Kidney (tissue), 14 donors: ENCODE data around the gene POP5. TPM values are rescaled to one million over a fixed set of nuclear protein-coding genes. Genes with fewer than 3 reads are reported as not detected.

Experiments used
- DNase-seq, 5 donors: peaks; one replicate each; pipeline ENCODE4 v3.0.0-alpha.2; 2013 to 2020
- FAIRE-seq: peaks from 2 replicates; lab custom pipeline; 2012; peaks lifted over from hg19 to GRCh38; lab: Jason Lieb, UNC
- H3K27ac ChIP-seq, 2 donors: one replicate each; pipeline ENCODE4 v1.7.0; 2013; ENCODE audit warnings: low read depth in 2 of 2, low read length in 2 of 2, inconsistent platforms in 1 of 2
- H3K27me3 ChIP-seq: one replicate; pipeline ENCODE4 v1.7.1; 2013; ENCODE audit warnings: low read length, inconsistent platforms; ENCODE audit not compliant: control insufficient read depth, insufficient read depth
- H3K36me3 ChIP-seq, 3 donors: one replicate each; pipeline versions ENCODE4 v1.7.0 to v1.7.1; 2013; ENCODE audit warnings: low read length in 3 of 3, control low read depth in 1 of 3, inconsistent platforms in 1 of 3; ENCODE audit not compliant: insufficient read depth in 3 of 3, control insufficient read depth in 2 of 3
- H3K4me1 ChIP-seq, 3 donors: one replicate each; pipeline versions ENCODE4 v1.7.0 to v1.7.1; 2013; ENCODE audit warnings: low read length in 3 of 3, inconsistent platforms in 1 of 3, low read depth in 1 of 3; ENCODE audit not compliant: control insufficient read depth in 2 of 3, insufficient read depth in 2 of 3
- H3K4me3 ChIP-seq, 3 donors: one replicate each; pipeline versions ENCODE4 v1.7.0 to v1.8.1; 2013; ENCODE audit warnings: low read length in 3 of 3, control low read depth in 1 of 3, inconsistent platforms in 1 of 3
- H3K9ac ChIP-seq, 3 donors: one replicate each; pipeline versions ENCODE4 v1.7.0 to v1.7.1; 2013; ENCODE audit warnings: low read length in 3 of 3, control low read depth in 1 of 3, inconsistent platforms in 1 of 3
- H3K9me3 ChIP-seq, 3 donors: one replicate each; pipeline versions ENCODE4 v1.7.0 to v1.7.1; 2013; ENCODE audit warnings: low read length in 3 of 3, control low read depth in 1 of 3, inconsistent platforms in 1 of 3; ENCODE audit not compliant: control insufficient read depth in 2 of 3, insufficient read depth in 1 of 3
- intact Hi-C: fragments of 100-400 bp; cut with DNase I; formaldehyde crosslinking; loops from one replicate; pipeline ENCODE4 v1.11.1; 2022
- polyA plus RNA-seq: library from polyadenylated mRNA; stranded (reverse); fragments of 350-450 nt; fragmentation: Illumina TruSeq; extraction: RNeasy Lipid Tissue Mini Kit (QIAGEN cat#74804); gene quantifications from one replicate; pipeline ENCODE4 v1.2.3, GENCODE V29; 2014; ENCODE audit warnings: low read depth, low replicate concordance; ENCODE audit not compliant: insufficient read depth
- total RNA-seq: library from RNA; stranded (reverse); fragmentation: NEBNext Ultra II Directional; extraction: Animal tissue kit (Norgen Biotek cat#: 25700); gene quantifications from one replicate; pipeline ENCODE4 v1.2.1, GENCODE V29; 2021
- TF ChIP-seq, protein P1 (sequence below): IDR thresholded peaks from 3 replicates; pipeline ENCODE4 v1.5.1; 2012; ENCODE audit warnings: mild to moderate bottlenecking, moderate library complexity, borderline replicate concordance; ENCODE audit not compliant: insufficient read depth; ENCODE audit errors: extremely low read depth
- donor health status: control.
- donor health status: control.
- donor health status: control.
- donor health status: control.
- donor health status: control.
- donor health status: DM: yes; HTN: yes; CAD: no.
- donor health status: Normal renal cell carcinoma (clear cell type).

The POP5 gene
- total and polyA plus RNA-seq, 2 donors from 2014 or later, result 50.0 to 111 TPM

DNA sequence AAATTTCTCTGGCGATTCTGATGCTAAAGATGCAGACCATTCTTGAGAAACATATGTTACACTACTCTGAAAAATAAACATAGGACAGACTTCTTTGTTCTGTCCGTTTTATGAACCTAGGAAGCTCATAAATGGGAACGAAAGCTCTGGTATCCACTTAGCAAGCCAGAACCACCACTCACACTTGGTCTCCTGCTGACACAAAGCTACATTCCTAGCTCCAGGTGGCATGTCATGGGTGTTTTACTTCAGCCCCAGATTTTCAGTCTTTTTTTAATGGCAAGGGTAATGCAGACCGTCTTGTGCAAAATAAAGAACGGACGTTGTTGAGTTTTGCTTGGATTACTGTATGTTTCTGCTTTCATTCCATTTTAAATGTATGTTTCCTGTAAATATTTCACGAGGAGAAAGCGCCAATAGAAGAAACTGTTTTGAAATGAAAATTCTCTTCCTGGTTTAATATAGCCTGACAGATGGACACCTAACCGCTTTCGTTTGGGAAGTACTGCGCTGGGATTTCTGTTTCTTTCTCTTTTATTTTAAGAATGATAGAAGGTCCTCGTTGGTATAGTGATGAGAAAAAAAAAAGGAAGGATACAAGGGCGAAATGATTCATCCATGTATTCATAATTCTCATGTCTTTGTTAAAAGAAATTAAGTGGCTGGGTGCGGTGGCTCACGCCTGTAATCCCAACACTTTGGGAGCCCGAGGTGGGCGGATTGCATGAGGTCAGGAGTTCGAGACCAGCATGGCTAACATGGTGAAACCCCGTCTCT, 51.4 kb downstream of the POP5 start:
- intact Hi-C loops, result no loop called here
- H3K9ac ChIP-seq, result peak overlapping the region; percentile 88 to 95 (median 93)
- peak overlapping the region; percentile 99 for H3K27ac ChIP-seq
- H3K4me1 ChIP-seq, result peaks cover 0 to 11% (median 0%) of the 10 kb centered on the region in 3 donors
- DNase-seq (peak in 3 of 5 donors; percentile 58 to 87 (median 84)), FAIRE-seq (no peak)
- TF ChIP-seq, protein P1, sequence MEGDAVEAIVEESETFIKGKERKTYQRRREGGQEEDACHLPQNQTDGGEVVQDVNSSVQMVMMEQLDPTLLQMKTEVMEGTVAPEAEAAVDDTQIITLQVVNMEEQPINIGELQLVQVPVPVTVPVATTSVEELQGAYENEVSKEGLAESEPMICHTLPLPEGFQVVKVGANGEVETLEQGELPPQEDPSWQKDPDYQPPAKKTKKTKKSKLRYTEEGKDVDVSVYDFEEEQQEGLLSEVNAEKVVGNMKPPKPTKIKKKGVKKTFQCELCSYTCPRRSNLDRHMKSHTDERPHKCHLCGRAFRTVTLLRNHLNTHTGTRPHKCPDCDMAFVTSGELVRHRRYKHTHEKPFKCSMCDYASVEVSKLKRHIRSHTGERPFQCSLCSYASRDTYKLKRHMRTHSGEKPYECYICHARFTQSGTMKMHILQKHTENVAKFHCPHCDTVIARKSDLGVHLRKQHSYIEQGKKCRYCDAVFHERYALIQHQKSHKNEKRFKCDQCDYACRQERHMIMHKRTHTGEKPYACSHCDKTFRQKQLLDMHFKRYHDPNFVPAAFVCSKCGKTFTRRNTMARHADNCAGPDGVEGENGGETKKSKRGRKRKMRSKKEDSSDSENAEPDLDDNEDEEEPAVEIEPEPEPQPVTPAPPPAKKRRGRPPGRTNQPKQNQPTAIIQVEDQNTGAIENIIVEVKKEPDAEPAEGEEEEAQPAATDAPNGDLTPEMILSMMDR, result no peak
- peak overlapping the region; percentile 85 to 97 (median 86) for H3K4me3 ChIP-seq
- H3K27me3 ChIP-seq, result no peaks in the 10 kb centered on the region
- H3K9me3 ChIP-seq, result no peaks in the 10 kb centered on the region
- H3K36me3 ChIP-seq, result no peaks in the 10 kb centered on the region

DNA sequence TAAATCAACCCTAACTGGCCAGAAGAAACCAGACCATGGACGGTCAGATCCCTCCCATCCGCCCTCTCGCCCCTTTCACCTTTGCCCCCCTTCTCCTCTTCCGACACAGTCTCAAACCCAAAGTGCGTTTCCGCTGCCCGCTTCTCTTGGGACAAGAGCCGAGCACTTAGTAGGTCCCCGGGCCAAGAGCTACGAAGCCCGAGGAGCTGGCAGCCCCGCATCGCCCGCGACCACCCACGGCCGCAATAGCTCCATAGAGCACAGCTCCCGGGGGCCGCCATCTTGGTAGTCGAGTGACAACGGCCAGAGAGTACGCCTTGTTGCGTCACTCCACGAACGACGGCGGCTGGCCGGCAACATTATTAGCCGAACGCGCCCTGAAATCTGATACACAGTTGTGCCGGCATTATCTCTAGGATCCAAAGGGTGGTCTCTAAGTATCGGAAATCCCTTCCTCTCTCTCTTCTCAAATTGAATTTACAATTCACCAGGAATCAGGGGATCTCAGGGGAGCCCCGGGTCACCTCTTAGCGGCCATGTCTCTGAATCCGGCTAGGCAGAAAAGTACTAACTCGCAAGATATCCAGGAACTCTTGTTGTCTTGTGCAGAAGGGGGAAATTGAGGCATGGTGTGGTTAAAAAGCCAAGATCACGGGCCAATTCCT, 52.2 kb downstream of the POP5 start, which contains the start of gene COQ5:
COQ5 (minus strand) TSS at position 298 of the 665 bp plus-strand sequence; CDS start at position 281, 17 bp downstream.
- H3K9me3 ChIP-seq, result no peaks in the 10 kb centered on the region
- FAIRE-seq, result no peak
- intact Hi-C loops, result no loop called here

More for the DNA sequence above, 52.2 kb downstream of the POP5 start, which contains the start of gene COQ5:
- H3K4me3 ChIP-seq, result peak within 1 kb of the TSS; percentile 85 to 97 (median 86)
- TF ChIP-seq, protein P1, result no peak
- peak within 1 kb of the TSS; percentile 99 for H3K27ac ChIP-seq
- peak within 1 kb of the TSS; percentile 88 to 95 (median 93) for H3K9ac ChIP-seq
- H3K27me3 ChIP-seq, result no peaks in the 10 kb centered on the region
- peak; percentile 94 to 98 (median 95) for DNase-seq
- H3K36me3 ChIP-seq, result no peaks in the 10 kb centered on the region
- H3K4me1 ChIP-seq, result peaks cover 0 to 11% (median 0%) of the 10 kb centered on the region in 3 donors

Other genes with a start within 250 kb of the POP5 start
- 1.3 TPM for gene MSI1, start 212.2 kb downstream of the POP5 start, total RNA-seq
- gene MSI1, start 212.2 kb downstream of the POP5 start, polyA plus RNA-seq, result 0.80 TPM
- 331 TPM for gene COX6A1, start 143.3 kb downstream of the POP5 start, total RNA-seq
- 1,697 TPM for gene COX6A1, start 143.3 kb downstream of the POP5 start, polyA plus RNA-seq
- gene TRIAP1, start 135.0 kb downstream of the POP5 start, total RNA-seq, result 15.6 TPM
- gene TRIAP1, start 135.0 kb downstream of the POP5 start, polyA plus RNA-seq, result 28.2 TPM
- 39.4 TPM for gene GATC, start 135.0 kb downstream of the POP5 start, total RNA-seq
- gene GATC, start 135.0 kb downstream of the POP5 start, polyA plus RNA-seq, result 13.7 TPM
- 144 TPM for gene SRSF9, start 111.7 kb downstream of the POP5 start, total RNA-seq
- 151 TPM for gene SRSF9, start 111.7 kb downstream of the POP5 start, polyA plus RNA-seq
- gene DYNLL1, start 85.3 kb downstream of the POP5 start, total RNA-seq, result 258 TPM
- gene DYNLL1, start 85.3 kb downstream of the POP5 start, polyA plus RNA-seq, result 757 TPM
- 26.5 TPM for gene COQ5, start 52.2 kb downstream of the POP5 start, total RNA-seq
- gene COQ5, start 52.2 kb downstream of the POP5 start, polyA plus RNA-seq, result 60.8 TPM
- 229 TPM for gene RNF10, start 47.0 kb downstream of the POP5 start, total RNA-seq
- gene RNF10, start 47.0 kb downstream of the POP5 start, polyA plus RNA-seq, result 220 TPM
- gene CABP1, start 59.2 kb upstream of the POP5 start, total RNA-seq, result 2.0 TPM
- gene CABP1, start 59.2 kb upstream of the POP5 start, polyA plus RNA-seq, result 24.1 TPM
- gene MLEC, start 105.7 kb upstream of the POP5 start, total RNA-seq, result 146 TPM
- 60.3 TPM for gene MLEC, start 105.7 kb upstream of the POP5 start, polyA plus RNA-seq
- gene UNC119B, start 129.1 kb upstream of the POP5 start, total RNA-seq, result 44.5 TPM
- 29.4 TPM for gene UNC119B, start 129.1 kb upstream of the POP5 start, polyA plus RNA-seq
- 24.4 TPM for gene ACADS, start 144.4 kb upstream of the POP5 start, total RNA-seq
- gene ACADS, start 144.4 kb upstream of the POP5 start, polyA plus RNA-seq, result 133 TPM